ENCODE measurements around the gene THOC7. TPM values are rescaled to one million over a fixed set of nuclear protein-coding genes. Genes with fewer than 3 reads are reported as not detected.

Gene THOC7
- total RNA-seq, 3 donors from 2014 or later, result 47.9 to 63.7 (median 57.3) TPM

DNA sequence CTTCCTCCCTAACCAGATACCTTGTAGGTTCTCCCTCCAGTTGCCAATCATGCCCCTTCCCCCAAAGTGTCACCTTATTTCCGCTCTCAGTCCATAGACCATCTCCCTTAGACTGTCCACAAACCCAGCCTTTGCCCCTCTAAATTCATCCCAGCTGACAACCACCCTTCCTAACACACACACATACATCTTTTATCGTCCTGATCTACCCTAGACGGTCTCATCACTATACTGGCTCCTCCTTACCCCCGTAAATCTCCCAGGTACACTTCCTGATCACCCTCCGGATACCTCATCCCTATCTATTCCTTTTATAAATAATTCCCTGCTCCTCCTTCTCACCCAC lies 828 bp downstream of the THOC7 start:
- intact Hi-C loops (cut with DNase I, micrococcal nuclease), result no loop called here
- DNase-seq (no peak), ATAC-seq (peak; percentile 54)
- Histone ChIP-seq H3K36me3 (ENCODE audit: low read depth) (no peaks in the 10 kb centered on the region), H3K9me3 (no peaks in the 10 kb centered on the region), H3K4me1 (ENCODE audit: low read depth) (peaks cover 5% of the 10 kb centered on the region), H3K4me3 (peak overlapping the region; percentile 87)
- TF ChIP-seq, protein P1, sequence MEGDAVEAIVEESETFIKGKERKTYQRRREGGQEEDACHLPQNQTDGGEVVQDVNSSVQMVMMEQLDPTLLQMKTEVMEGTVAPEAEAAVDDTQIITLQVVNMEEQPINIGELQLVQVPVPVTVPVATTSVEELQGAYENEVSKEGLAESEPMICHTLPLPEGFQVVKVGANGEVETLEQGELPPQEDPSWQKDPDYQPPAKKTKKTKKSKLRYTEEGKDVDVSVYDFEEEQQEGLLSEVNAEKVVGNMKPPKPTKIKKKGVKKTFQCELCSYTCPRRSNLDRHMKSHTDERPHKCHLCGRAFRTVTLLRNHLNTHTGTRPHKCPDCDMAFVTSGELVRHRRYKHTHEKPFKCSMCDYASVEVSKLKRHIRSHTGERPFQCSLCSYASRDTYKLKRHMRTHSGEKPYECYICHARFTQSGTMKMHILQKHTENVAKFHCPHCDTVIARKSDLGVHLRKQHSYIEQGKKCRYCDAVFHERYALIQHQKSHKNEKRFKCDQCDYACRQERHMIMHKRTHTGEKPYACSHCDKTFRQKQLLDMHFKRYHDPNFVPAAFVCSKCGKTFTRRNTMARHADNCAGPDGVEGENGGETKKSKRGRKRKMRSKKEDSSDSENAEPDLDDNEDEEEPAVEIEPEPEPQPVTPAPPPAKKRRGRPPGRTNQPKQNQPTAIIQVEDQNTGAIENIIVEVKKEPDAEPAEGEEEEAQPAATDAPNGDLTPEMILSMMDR (IDR thresholded peaks at IDR 0.05), result no peak

DNA sequence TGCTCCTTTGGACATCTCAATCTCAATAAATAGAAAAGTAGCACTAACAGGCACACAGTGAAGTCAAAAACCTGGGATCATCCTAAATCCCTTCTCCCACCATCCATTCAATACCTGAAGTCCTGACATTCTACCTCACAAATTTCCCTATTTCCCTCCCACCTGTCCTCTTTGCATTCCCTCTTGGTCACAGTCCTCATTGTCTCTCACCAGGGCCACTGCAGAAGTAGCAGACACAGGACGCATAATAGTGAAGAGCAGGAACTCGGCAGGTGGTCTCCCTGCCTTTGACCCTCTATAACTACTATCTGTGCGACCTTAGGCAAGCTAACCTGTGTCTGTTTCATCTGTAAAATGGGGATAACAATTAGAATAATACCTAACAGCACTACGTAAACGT lies 2.3 kb downstream of the THOC7 start:
- no peaks in the 10 kb centered on the region for H3K9me3 ChIP-seq
- no peak for DNase-seq
- H3K4me3 ChIP-seq, result no peak overlapping the region
- peaks cover 5% of the 10 kb centered on the region for H3K4me1 ChIP-seq (ENCODE audit: low read depth)
- TF ChIP-seq, protein P1 (IDR thresholded peaks at IDR 0.05), result no peak
- intact Hi-C loops (cut with DNase I, micrococcal nuclease), result no loop called here
- H3K36me3 ChIP-seq (ENCODE audit: low read depth), result no peaks in the 10 kb centered on the region
- ATAC-seq, result no peak

DNA sequence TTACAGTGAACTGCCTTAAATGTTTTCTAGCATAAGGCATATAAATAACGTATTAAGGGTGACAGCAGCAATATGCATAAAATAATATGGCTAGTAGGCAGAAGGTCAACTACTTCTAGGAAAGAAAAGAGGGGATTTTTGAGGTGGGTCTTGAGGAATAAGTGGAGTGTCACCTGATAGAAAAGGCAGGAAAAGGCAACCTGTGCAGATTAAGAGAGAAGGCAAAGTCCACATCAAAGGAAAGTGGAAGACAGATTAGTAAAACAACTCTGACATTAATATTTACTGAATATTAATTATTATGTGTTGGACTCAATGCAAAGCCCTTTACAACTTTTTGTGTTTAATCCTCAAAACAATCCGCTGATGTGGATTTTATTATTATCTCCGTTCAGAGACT lies 2.8 kb downstream of the THOC7 start:
- no peak for DNase-seq
- H3K36me3 ChIP-seq (ENCODE audit: low read depth), result no peaks in the 10 kb centered on the region
- intact Hi-C loops (cut with DNase I, micrococcal nuclease), result no loop called here
- ATAC-seq, result no peak
- TF ChIP-seq, protein P1 (IDR thresholded peaks at IDR 0.05), result no peak
- no peaks in the 10 kb centered on the region for H3K9me3 ChIP-seq
- peaks cover 5% of the 10 kb centered on the region for H3K4me1 ChIP-seq (ENCODE audit: low read depth)
- no peak overlapping the region for H3K4me3 ChIP-seq

DNA sequence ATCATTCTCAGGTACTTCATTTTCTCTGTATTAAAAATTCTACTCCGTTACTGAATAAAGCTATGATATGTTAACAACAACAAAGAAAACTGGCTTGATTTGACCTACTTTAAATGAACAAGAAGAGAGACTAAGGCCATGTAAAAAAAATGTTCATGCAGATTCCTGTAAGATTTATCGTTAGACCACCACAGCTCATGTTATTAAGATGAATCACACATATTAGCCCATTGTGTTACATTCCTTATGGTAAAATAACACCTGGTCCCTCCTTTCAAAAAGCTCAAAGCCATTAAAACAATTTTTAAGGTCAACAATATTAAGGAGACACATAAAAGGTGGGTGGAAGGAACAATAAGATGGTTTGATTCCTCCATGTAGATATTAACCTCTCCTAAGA lies 6.3 kb downstream of the THOC7 start:
- Histone ChIP-seq H3K36me3 (ENCODE audit: low read depth) (no peaks in the 10 kb centered on the region), H3K4me1 (ENCODE audit: low read depth) (no peaks in the 10 kb centered on the region), H3K9me3 (no peaks in the 10 kb centered on the region), H3K4me3 (no peak overlapping the region)
- no peak for DNase-seq
- TF ChIP-seq, protein P1 (IDR thresholded peaks at IDR 0.05), result no peak
- intact Hi-C loops (cut with DNase I, micrococcal nuclease), result no loop called here
- ATAC-seq, result no peak

DNA sequence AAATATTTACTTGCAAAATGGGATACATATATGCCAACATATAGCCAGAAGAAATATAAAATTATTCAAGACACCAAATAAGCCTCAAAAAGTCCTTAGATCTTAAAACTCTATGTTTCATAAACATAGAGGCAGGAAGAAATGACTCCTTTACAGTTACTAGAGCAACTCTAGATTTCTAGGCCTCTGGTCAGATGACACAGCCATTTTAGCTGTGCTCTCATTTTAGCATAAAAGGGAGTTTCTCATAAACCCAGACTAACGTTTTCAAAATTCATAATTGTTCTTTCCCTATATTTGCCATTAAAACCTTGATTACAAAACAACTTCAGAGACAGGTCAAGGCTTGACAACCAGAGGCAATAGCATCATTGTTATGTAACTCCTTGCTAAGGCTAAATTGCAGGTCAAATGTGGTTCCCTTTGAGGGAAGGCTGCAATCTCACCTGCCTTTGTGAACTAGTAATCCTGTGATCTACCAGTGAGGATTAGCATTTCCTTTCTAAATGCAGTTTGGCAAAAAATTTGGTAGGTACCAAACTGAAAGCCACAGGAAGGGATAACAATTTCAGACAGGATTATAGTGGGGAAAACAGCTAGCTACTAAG lies 8.2 kb downstream of the THOC7 start:
- Histone ChIP-seq H3K4me1 (ENCODE audit: low read depth) (no peaks in the 10 kb centered on the region), H3K4me3 (no peak overlapping the region), H3K9me3 (no peaks in the 10 kb centered on the region), H3K36me3 (ENCODE audit: low read depth) (no peaks in the 10 kb centered on the region)
- DNase-seq (no peak), ATAC-seq (no peak)
- TF ChIP-seq, protein P1 (IDR thresholded peaks at IDR 0.05), result no peak
- intact Hi-C loops (cut with DNase I, micrococcal nuclease), result no loop called here

DNA sequence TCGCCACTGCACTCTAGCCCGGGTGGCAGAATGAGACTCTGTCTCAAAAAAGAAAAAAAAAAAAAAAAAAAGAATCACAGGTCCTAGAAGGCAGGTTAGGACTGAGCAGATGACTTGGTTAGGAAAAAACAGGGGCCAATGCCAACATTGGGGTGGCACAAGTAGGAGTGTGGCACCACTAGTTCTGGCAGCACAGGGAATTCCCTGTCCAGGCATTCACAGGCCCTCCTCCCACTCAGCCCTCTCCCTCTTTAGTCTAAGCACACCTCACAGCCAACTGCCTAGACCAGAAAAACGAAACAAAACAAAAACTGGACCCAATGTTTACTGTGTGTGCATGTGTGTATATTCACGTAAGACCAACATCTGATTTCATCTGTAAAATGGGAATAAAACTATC lies 10.5 kb downstream of the THOC7 start:
- intact Hi-C loops (cut with DNase I, micrococcal nuclease), result no loop called here
- H3K9me3 ChIP-seq, result no peaks in the 10 kb centered on the region
- H3K4me3 ChIP-seq, result no peak overlapping the region
- H3K36me3 ChIP-seq (ENCODE audit: low read depth), result no peaks in the 10 kb centered on the region
- no peak for ATAC-seq
- DNase-seq, result no peak
- TF ChIP-seq, protein P1 (IDR thresholded peaks at IDR 0.05), result no peak
- no peaks in the 10 kb centered on the region for H3K4me1 ChIP-seq (ENCODE audit: low read depth)
